Hepatocyte (in vitro differentiated cells): ENCODE results near the gene PLA2G1B. TPM values are rescaled to one million over a fixed set of nuclear protein-coding genes. Genes with fewer than 3 reads are reported as not detected.

Source experiments
- DNase-seq: peaks from one replicate; pipeline ENCODE4 v3.0.0-alpha.2; 2016; ENCODE audit warnings: low spot score
- H2AFZ ChIP-seq: fragments of 200-600 bp; sonication (generic); 2 replicates; pipeline ENCODE4 v1.6.0; 2016; ENCODE audit warnings: antibody characterized with exemption, mild to moderate bottlenecking
- H3K27ac ChIP-seq: fragments of 200-600 bp; sonication (generic); 2 replicates; pipeline ENCODE4 v1.5.1; 2016; ENCODE audit warnings: mild to moderate bottlenecking
- H3K27me3 ChIP-seq: fragments of 200-600 bp; sonication (generic); 2 replicates; pipeline ENCODE4 v1.6.1; 2016
- H3K36me3 ChIP-seq: fragments of 200-600 bp; sonication (generic); replicated peaks from 2 replicates; pipeline ENCODE4 v1.5.1; 2016; ENCODE audit warnings: low read depth; ENCODE audit not compliant: insufficient read depth
- H3K4me1 ChIP-seq: fragments of 200-600 bp; sonication (generic); 2 replicates; pipeline ENCODE4 v1.5.1; 2016; ENCODE audit warnings: mild to moderate bottlenecking, moderate library complexity; ENCODE audit not compliant: insufficient read depth
- H3K4me2 ChIP-seq: fragments of 200-600 bp; sonication (generic); 2 replicates; pipeline ENCODE4 v1.6.0; 2016
- H3K4me3 ChIP-seq: fragments of 200-600 bp; sonication (generic); 2 replicates; pipeline ENCODE4 v1.5.1; 2016; ENCODE audit warnings: mild to moderate bottlenecking
- H3K79me2 ChIP-seq: fragments of 200-600 bp; sonication (generic); 2 replicates; pipeline ENCODE4 v1.6.0; 2017; ENCODE audit warnings: mild to moderate bottlenecking
- H3K9me2 ChIP-seq: fragments of 200-600 bp; sonication (generic); replicated peaks from 2 replicates; pipeline ENCODE4 v1.6.0; 2017; ENCODE audit warnings: mild to moderate bottlenecking; ENCODE audit not compliant: insufficient read depth
- H3K9me3 ChIP-seq: fragments of 200-600 bp; sonication (generic); 2 replicates; pipeline ENCODE4 v1.5.1; 2016; ENCODE audit warnings: low read depth, mild to moderate bottlenecking
- H4K20me1 ChIP-seq: fragments of 200-600 bp; sonication (generic); 2 replicates; pipeline ENCODE4 v1.6.0; 2016; ENCODE audit warnings: mild to moderate bottlenecking; ENCODE audit not compliant: insufficient read depth, poor library complexity, severe bottlenecking
- CTCF ChIP-seq: fragments of 200-600 bp; sonication (generic); IDR thresholded peaks from 2 replicates; pipeline ENCODE4 v1.5.1; 2016; ENCODE audit warnings: antibody characterized with exemption, mild to moderate bottlenecking; ENCODE audit not compliant: poor library complexity
- EZH2 ChIP-seq: fragments of 200-600 bp; sonication (generic); IDR thresholded peaks from 2 replicates; pipeline ENCODE4 v1.6.1; 2016; ENCODE audit warnings: antibody characterized with exemption, mild to moderate bottlenecking, borderline replicate concordance
- EZH2phosphoT487 ChIP-seq: fragments of 200-600 bp; sonication (generic); IDR thresholded peaks from one replicate; pipeline ENCODE4 v1.6.1; 2018; ENCODE audit warnings: antibody characterized with exemption, mild to moderate bottlenecking, low read depth, moderate library complexity; ENCODE audit not compliant: unreplicated experiment, severe bottlenecking
- WGBS: methylation state at CpG from one replicate; pipeline ENCODE4 v1.1.6; 2016; ENCODE audit warnings: low lambda C conversion rate; ENCODE audit errors: missing lambda C conversion rate; 5-methylcytosine and 5-hydroxymethylcytosine counted together
- polyA plus RNA-seq: library from polyadenylated mRNA; unstranded; fragments of >200 nt; fragmentation: Nextera tagmentation; extraction: Ambion mirVana; gene quantifications from 2 replicates; pipeline ENCODE4 v1.2.1, GENCODE V29; 2016
- total RNA-seq: library from RNA; depleted of rRNA; stranded (reverse); fragments of >200 nt; gene quantifications from 2 replicates; pipeline ENCODE4 v1.2.3, GENCODE V29; 2014

Gene PLA2G1B
- total and polyA plus RNA-seq, 2 experiments from 2014 or later: 8.5 to 14.7 TPM

GRCh38 chr12:120284381-120284780, 43.2 kb downstream of the PLA2G1B start:
- Histone ChIP-seq H3K9me2 (no peaks in the 10 kb centered on the region), H3K4me2 (no peak overlapping the region), H4K20me1 (no peaks in the 10 kb centered on the region), H3K4me3 (no peak overlapping the region), H3K79me2 (no peaks in the 10 kb centered on the region), H3K36me3 (no peaks in the 10 kb centered on the region), H3K4me1 (no peaks in the 10 kb centered on the region), H3K9me3 (no peaks in the 10 kb centered on the region), H2AFZ (no peak overlapping the region), H3K27me3 (no peaks in the 10 kb centered on the region), H3K27ac (no peak overlapping the region)
- no peak for DNase-seq
- TF ChIP-seq EZH2 (no peak), EZH2phosphoT487 (no peak), CTCF (no peak)
- WGBS: 83% methylated on average over 3 of the region's 3 CpGs

GRCh38 chr12:120283318-120283717, 44.3 kb downstream of the PLA2G1B start:
- Histone ChIP-seq H3K9me2 (no peaks in the 10 kb centered on the region), H3K27me3 (no peaks in the 10 kb centered on the region), H3K9me3 (no peaks in the 10 kb centered on the region), H4K20me1 (no peaks in the 10 kb centered on the region), H3K27ac (peak overlapping the region; percentile 50), H3K36me3 (no peaks in the 10 kb centered on the region), H3K79me2 (no peaks in the 10 kb centered on the region), H3K4me1 (no peaks in the 10 kb centered on the region), H3K4me3 (no peak overlapping the region), H2AFZ (no peak overlapping the region), H3K4me2 (no peak overlapping the region)
- WGBS: 45% methylated on average over 7 of the region's 7 CpGs
- DNase-seq: peak; percentile 60
- TF ChIP-seq EZH2: no peak
- no peak for TF ChIP-seq EZH2phosphoT487
- no peak for TF ChIP-seq CTCF

GRCh38 chr12:120278137-120279069, 49.2 kb downstream of the PLA2G1B start:
- Histone ChIP-seq H3K79me2 (no peaks in the 10 kb centered on the region), H2AFZ (no peak overlapping the region), H3K9me2 (no peaks in the 10 kb centered on the region), H3K9me3 (no peaks in the 10 kb centered on the region), H3K36me3 (no peaks in the 10 kb centered on the region), H3K4me1 (peaks cover 4% of the 10 kb centered on the region), H3K4me3 (no peak overlapping the region), H3K4me2 (no peak overlapping the region), H3K27me3 (no peaks in the 10 kb centered on the region), H3K27ac (peak overlapping the region; percentile 63), H4K20me1 (no peaks in the 10 kb centered on the region)
- TF ChIP-seq EZH2phosphoT487: no peak
- TF ChIP-seq EZH2: no peak
- no peak for TF ChIP-seq CTCF
- 98% methylated on average over 45 of the region's 57 CpGs for WGBS
- no peak for DNase-seq
